HG02885 (cell line): ENCODE data around the gene CLDN10.
"Not testable (repeated sequence)": the region's sequence is repeated elsewhere in the genome, so short reads cannot be mapped to it uniquely, and the experiment has no call there.

ENCODE experiments used
- ATAC-seq: cut with Tn5 transposase; IDR thresholded peaks from one replicate; pipeline ENCODE4 v1.9.1; 2021; ENCODE audit warnings: mild to moderate bottlenecking; ENCODE audit not compliant: unreplicated experiment, poor library complexity

Gene CLDN10

DNA sequence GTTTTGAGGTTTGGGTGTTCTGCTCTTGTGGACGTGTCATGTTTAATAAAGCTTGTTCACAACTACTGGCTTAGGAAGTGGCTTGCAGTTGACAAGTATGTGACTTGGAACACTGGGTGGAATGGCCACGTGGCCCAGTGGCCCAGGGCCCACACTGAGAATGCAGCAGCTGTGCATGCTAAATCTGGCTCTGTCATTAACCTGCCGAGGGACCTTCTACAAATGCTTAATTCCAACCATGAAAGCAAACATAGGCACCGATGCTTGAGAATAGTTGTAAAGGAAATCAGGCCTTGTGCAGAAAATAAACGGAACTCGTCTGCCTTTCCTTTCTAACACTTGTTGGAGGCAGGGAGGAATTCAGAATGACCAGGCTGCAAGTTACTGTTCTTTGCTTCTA is 11.6 kb upstream of the CLDN10 start:
- no peak for ATAC-seq

DNA sequence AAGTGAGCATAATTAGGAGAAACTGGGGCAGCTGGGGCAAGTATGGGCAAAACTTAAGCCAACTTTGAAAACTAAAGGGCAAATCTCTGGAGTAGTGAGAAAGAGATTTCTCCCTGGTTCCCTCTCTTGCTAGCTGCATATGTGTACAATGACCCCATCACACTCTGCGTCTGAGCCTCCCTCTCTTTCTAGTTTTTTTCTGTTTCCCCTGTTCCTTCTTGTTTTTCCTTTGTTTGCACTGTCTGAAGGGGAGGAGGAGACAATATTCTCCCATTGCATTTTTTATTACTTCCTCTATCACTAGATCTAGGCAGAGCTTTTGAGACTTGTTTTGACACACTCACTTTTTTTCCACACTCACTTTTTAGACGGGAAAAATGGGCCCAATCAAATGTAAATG is 11.2 kb upstream of the CLDN10 start:
- ATAC-seq: no peak

DNA sequence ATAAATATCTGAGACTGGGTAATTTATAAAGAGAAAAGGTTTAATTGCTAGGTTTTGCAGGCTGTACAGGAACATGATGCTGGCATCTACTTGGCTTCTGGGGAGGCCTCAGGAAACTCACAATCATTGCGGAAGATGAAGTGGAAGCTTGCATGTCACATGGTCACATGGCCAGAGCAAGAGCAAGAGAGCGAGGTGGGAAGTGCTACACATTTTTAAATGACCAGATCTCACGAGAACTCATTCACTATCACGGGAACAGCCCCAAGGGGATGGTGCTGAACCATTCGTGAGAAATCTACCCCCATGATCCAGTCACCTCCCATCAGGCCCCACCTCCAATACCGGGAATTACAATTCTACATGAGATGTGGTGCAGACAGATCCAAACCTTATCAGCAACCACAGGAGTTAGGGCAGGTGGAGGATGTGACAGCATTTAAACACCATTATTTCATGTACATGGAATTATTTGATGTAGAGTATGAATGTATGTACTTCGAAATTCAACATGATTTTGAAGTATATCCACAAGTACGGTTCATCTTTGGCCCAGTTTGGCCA is 10.5 kb upstream of the CLDN10 start:
- ATAC-seq: no peak

DNA sequence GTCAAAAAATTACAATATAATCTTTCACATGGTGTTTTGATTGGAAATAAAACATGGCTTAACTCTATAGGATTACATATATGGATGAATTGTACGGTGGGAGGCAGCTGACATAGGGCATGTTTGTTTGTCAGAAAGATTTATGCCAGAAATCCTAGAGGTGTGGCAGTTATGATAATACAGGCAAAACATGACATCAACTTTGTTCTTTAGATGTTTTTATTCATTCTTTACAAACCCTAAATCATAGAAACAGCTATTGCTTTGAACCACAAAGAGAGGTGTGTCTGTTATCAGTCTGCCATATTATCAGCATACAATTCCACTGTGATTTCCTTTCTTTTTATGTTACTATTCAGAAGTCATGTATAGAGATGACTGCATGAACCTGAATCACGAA is 8.2 kb upstream of the CLDN10 start:
- ATAC-seq: no peak

DNA sequence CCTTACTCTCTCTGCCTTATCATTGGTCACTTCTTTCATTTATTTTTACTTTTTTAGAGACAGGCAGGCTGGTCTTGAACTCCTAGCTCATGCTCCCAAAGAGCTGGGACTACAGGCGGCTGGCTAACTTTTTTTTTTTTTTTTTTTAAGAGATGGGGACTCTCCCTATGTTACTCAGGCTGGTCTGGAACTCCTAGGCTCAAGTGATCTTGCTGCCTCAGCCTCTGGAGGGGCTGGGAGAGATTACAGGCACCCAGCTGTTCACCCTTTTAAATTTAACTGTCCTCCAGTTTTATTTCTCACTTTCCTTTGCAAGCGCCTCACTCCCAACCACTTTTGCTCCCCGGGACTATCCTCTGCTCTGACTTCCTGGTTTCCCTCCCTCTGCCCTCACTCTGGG is 5.6 kb upstream of the CLDN10 start:
- no peak for ATAC-seq

DNA sequence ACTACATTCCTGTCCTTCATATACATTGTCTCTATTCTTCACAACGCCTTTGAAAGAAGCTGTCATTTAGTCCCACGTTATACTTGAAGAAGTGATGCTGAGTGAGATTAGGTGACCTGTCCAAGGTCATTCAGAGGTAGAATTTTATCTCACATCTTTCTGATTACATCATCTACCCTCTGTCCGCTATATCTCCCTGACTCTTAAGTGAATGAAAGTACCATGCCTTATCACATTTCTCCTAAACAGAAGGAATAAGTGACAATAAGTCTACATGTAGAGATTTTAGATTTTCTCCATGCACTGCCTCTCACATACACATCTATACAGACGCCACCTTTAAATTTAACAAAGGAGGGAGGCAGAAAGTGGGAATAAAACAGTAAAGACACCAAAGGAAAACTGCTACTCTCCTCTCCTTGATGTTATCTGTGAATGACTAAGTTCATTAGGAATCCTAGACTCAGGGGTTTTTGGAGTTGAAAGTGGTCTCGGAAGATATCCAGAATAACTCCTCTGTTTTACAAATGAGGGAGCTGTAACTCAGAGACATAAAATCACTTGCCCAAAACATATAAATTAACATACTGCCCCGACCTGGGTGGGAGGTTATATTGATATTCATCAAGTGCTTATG is 4.9 kb upstream of the CLDN10 start:
- no peak for ATAC-seq

DNA sequence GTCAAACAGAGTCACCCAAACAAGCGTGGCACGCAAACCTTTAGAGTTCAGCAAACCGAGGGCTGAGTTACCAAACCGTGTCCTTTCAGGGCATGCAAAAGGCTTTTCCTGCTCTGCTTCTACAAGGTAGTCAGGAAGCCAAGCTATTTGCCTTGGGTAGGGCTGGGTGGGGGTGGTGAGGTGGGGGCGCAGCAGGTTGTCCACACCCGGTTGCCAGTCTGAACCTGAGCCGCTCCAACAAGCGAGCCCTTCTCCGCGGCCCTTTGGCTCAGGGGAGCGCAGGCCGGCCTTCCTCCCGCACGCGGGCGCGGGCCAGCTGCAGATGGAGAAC is 347 bp upstream of the CLDN10 start:
- no peak for ATAC-seq

DNA sequence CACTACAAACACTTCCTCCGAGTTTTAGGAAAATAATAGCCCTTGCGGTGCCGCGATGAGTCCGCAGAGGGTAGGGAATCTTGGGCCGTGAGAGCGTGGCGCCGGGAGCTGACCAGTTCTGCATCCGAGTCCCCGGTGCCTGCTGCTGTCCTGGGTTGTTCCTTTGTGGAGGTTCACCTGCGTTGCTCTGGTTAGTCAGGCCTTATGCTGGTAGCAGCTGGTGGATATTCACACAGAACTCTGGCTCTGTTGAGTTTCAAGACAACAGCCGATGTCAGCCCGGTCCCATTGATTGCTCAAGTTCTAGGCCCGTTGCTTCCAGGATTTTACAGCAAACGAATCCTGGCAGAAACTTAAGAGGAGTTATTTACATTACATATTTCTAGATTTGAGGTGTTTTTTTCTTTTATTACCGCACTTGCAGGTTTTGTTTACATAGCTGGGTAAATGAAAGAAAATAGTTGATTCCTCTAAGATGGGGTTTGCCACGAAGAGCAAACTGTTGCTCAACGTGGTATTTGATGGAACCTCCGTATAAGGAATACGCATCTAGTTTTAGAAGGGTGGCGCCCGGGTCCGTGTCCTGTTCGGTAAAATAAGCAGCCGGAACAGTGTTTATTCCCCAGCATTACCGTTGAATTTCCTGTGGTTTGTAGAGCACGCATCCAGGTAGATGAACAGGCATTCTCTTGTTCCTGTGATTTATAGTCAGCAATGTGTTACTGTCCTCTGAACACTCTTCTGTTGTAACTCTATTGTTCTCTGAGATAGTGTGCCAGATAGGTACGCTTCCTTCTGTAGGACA is 1.3 kb downstream of the CLDN10 start:
- ATAC-seq: no peak

DNA sequence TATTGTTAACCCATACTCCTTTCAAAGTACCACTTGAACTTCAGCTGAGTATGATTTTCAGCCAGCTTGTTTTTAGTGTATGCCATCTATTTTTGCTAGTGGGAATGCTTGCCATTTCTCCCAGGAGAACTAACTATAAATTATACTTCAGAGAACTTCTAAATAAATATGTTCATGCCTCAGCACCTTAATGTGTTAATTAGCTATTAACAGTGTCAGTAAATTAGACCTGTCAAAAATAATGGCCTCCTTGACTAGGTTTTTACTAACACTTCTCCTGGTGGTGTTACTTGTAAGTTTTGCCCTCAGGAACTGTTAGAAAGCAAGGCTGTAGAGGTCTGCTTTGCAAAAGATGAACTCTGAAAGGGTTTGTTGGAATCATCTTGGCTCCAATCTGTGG is 4.5 kb downstream of the CLDN10 start:
- no peak for ATAC-seq

DNA sequence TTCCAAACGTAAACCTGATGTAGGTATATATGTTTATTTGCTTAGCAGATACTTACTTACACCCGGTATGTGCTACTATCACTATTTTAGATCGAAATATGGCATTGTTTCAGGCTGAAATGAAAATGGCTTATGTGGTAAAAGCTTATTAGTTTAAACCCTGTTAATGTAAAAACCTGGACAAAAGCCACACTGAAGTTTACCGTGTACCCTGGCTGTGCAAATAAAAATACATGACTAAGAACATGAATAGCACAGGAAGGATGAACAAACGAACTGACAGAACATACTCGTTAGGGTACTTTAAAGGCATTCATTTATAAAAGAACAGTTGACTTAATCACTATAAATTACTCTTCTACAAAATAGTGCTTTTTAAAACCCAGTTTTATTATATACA is 6.6 kb downstream of the CLDN10 start:
- ATAC-seq: no peak

DNA sequence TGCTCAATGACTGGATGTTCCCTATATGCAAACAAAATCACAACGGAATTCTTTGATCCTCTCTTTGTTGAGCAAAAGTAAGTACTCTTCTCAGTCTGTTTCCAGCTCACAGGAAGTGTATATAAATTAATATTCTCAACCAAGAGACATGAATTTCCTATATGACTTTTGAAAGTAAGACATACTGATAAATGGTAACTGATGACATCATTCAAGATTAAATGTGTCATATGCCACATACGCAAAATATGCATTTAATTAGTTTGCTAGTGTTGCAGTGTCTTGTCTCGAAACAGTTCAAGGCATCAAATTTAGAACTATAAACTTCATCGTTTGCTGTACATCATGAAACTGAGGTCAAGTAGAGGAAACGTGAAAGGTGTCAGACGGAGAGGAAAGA is 7.9 kb downstream of the CLDN10 start:
- ATAC-seq: no peak

DNA sequence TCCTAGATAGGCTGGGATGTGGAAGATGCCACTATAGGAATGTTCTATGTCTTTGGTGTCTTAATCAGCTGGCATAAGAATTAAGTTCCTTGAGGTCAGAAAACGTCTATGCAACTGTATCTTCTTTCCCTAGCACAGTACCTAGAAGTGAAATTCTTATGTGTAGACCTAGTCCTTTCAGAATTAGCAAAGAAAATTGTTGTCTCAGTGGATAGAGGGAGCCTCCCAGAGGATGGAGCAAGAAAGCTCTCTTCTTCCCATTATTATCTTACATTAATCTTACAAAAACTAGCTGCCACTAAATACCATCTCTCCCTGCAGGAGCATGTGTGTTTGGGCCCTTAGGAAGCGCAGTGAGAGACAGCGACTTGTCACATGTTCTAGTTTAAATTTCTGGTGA is 11.6 kb downstream of the CLDN10 start:
- ATAC-seq: no peak

DNA sequence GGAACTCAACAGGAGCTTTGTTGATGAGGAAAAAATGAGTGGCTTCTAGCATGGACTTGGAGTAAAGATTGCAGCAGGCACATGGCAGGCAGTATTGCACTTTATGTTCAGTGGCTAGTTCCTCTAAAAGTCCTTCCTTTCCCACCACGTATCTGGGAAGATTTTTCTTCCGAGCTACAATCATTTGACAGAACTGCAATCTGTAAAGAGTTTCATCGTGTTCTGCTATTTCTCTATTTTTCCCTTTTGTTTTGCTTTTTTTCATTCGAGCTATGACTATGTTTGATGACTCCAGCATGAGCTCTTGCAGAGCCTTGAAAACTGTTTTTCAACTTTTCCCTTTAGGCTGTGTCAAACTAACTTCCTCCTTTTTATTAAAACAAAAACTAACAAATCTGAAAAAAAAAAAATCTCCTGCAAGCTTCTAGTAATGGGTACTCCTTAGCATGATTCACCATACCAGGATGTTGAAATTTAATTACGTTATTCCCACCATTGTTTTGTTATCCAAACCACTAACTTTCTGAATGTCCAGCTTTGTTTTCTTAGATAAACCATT is 12.3 kb downstream of the CLDN10 start:
- ATAC-seq: no peak

DNA sequence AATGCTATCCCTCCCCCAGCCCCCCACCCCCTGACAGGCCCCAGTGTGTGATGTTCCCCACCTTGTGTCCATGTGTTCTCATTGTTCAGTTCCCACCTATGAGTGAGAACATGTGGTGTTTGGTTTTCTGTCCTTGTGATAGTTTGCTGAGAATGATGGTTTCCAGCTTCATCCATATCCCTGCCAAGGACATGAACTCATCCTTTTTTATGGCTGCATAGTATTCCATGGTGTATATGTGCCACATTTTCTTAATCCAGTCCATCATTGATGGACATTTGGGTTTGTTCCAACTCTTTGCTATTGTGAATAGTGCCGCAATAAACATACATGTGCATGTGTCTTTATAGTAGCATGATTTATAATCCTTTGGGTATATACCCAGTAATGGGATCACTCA is 13.2 kb downstream of the CLDN10 start:
- ATAC-seq: not testable (repeated sequence)

DNA sequence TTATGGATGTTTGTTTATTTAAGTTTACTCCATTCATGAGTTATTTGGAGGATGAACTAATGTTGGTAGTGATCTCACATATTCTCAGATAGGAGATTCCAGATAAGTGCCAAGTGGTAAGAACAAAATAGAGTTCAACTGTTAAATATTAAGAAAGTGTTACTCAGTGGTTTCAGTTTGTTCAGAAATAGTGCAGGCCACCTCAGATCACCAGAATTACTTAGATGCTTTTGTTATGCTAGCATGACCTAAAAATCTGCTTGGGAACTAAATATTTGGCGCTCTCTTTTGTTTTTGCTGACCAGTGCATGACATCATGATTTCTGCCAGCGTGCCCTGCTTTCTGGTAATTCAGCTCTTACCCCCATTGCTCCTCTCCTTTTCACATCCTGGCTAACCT is 15.6 kb downstream of the CLDN10 start:
- no peak for ATAC-seq

DNA sequence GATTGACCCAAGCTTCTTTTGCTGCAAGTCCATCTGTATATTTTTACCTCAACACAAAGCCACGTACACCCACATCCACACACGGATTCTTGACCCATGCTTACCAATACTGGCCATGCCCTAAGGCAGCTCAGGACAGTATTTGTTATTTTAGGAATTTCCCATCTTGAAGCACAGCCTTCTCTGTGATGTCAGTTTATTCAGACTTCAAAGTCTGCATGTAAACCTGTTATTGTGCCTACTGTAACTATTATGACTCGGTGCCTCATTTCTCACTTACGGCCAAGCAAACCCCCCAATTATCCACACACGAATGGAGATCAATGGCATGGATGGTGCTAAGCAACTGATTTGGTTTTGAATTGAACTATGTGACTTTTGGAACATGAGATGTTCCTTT is 17.5 kb downstream of the CLDN10 start:
- ATAC-seq: no peak

DNA sequence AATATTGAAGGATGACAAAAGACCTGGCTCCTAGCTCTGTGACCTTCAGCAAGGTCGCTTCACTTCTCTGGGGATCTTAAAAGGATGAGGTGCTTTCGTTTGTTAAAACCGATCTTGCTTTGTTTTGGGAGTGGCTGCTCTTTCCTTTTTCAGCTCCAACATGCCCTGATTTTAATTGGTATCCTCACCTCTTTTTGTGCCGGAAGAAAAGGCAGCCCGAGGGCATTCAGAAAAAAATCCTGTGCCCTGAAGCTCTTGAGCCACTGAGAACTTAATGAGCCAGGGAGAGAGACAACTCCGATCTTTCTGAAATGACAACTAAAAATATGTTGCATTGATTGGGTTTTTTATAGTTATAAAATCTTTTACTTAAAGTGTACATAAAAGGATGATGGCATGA is 19.4 kb downstream of the CLDN10 start:
- no peak for ATAC-seq

DNA sequence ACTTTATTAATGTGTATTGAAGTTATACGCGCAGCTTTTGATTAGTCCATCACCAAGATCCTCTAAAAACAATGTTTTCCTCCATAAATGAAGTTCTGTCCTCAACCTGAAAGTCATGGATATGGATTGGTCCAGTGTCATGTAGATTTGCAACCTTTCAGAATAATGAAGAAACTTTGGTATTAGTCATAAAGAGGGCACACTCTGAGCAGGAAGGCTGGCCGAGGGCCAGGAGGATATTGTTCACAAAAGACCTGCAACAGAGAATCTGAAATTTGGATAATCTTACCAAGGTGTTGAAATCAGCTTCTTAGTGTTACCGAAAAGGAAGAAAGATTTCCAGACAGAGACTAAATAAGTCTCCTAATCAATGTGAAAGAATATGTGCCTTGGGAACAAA is 20.7 kb downstream of the CLDN10 start:
- ATAC-seq: no peak

DNA sequence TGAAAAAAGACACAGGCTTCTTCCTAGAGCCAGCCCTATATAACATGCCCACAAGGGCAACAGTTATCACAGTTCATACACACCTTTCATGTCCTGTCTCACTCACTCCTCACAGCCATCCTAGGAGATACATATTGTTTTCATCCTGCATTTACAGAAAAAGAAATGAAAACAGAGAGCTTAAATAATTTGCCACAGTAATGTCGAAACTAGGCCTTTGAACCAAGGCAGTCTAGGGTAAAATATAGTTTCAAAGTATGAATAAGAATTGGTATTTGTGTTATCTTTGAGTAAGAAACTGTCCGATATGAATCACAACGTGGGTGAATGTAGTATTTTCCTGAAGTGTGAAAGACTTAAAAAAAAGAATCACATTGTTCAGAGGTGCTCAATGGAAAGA is 26.8 kb downstream of the CLDN10 start:
- peak; percentile 97 for ATAC-seq

DNA sequence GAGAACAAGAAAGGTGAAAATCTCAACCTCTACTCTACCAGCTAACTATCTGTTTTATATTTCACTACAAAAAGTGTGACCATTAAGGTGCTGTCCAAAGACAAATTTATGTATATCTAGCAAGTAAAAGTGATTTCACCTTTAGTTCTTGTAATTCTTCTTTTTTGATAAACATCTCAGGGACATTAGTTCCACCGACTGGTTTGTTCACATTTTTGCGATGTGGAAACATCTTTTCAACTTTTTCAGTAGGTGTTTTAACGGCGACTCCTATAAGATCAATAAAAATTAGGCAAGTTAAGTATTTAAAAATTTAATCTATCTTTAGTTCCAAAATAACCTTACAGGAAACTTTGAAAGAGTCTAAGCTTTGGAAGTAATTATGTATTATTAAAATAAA is 33.3 kb downstream of the CLDN10 start:
- no peak for ATAC-seq

DNA sequence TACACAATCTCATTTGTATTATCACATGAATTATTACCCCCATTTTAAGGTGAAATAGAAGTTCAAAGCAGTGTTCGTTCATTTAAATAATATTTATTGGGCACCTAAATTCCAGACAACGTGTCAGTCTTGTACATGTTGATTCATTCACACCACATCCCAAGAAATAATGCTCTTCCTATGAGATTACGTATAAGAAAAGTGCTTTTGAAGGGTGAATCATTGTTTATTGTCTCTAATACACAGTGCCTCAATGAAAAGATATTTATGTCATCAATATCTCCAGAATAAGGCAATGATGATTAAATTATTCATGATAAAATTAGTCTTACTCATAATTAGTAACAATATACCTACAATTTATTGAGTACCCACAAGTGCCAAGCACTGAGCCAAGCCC is 35.6 kb downstream of the CLDN10 start:
- ATAC-seq: no peak

DNA sequence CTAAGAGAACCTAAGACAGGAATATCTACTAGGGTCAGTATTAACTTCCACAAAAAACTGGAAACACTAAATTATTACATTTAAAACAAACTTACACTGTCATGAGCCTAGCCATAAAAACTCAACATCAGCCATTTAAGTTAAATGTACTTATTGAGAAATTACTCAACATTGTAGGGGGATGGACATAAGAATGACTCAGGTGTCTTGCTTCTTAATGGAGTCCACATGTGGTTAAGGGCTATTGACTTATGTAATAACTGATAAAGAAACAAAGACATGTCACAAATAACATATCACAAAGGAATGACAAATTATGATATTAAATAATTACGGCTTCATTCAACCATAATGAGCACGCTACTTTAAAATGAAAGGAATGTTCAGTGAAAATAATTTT is 36.2 kb downstream of the CLDN10 start:
- no peak for ATAC-seq
